HEK293 (cell line): ENCODE data around the gene GABBR2.

Experiments
- CTCF ChIP-seq: fragments of 450-650 bp; formaldehyde crosslinking; IDR thresholded peaks from 2 replicates; pipeline ENCODE4 v1.5.1; 2016; ENCODE audit warnings: missing biosample characterization, missing genetic modification characterization
- MEIS1 ChIP-seq: sonication (generic); formaldehyde crosslinking; IDR thresholded peaks from 2 replicates; pipeline ENCODE4 v1.8.1; 2022; ENCODE audit warnings: missing genetic modification reagents, mild to moderate bottlenecking, borderline replicate concordance
- RBAK ChIP-seq: fragments of 450-650 bp; formaldehyde crosslinking; IDR thresholded peaks from 2 replicates; pipeline ENCODE4 v1.5.1; 2016; ENCODE audit warnings: missing biosample characterization, missing genetic modification characterization
- SALL2 ChIP-seq: fragments of 450-650 bp; formaldehyde crosslinking; IDR thresholded peaks from 2 replicates; pipeline ENCODE4 v1.5.0; 2017; ENCODE audit warnings: missing biosample characterization, mild to moderate bottlenecking, missing genetic modification characterization, borderline replicate concordance
- ZEB2 ChIP-seq: fragments of 450-650 bp; formaldehyde crosslinking; IDR thresholded peaks from 2 replicates; pipeline ENCODE4 v1.5.1; 2016; ENCODE audit warnings: missing biosample characterization, missing genetic modification characterization
- ZNF140 ChIP-seq: fragments of 450-650 bp; formaldehyde crosslinking; IDR thresholded peaks from 2 replicates; pipeline ENCODE4 v1.5.1; 2016; ENCODE audit warnings: missing biosample characterization, missing genetic modification characterization
- ZNF175 ChIP-seq: fragments of 450-650 bp; formaldehyde crosslinking; IDR thresholded peaks from 2 replicates; pipeline ENCODE4 v1.5.1; 2016; ENCODE audit warnings: missing biosample characterization, missing genetic modification characterization
- ZNF398 ChIP-seq: fragments of 450-650 bp; formaldehyde crosslinking; IDR thresholded peaks from 2 replicates; pipeline ENCODE4 v1.5.1; 2017; ENCODE audit warnings: missing biosample characterization, missing genetic modification characterization
- ZNF785 ChIP-seq: fragments of 450-650 bp; formaldehyde crosslinking; IDR thresholded peaks from 2 replicates; pipeline ENCODE4 v1.5.1; 2016; ENCODE audit warnings: missing biosample characterization, missing genetic modification characterization

- TF ChIP-seq ZNF398 (tag by site-specific recombination) (no peak), RBAK (tag by site-specific recombination) (no peak), ZNF785 (tag by site-specific recombination) (no peak), ZNF175 (tag by site-specific recombination) (no peak), ZEB2 (tag by site-specific recombination) (no peak), CTCF (tag by site-specific recombination) (no peak), ZNF140 (tag by site-specific recombination) (no peak), MEIS1 (CRISPR knock-in tag) (no peak), SALL2 (tag by site-specific recombination) (no peak)
These were observed 163.7 kb downstream of the GABBR2 start for GRCh38 chr9:98545021-98545420.
